ENCODE results near the gene BLOC1S5. TPM values are rescaled to one million over a fixed set of nuclear protein-coding genes. Genes with fewer than 3 reads are reported as not detected.

BLOC1S5 gene
- total RNA-seq, 1 experiment from 2014 or later = 11.8 TPM

DNA sequence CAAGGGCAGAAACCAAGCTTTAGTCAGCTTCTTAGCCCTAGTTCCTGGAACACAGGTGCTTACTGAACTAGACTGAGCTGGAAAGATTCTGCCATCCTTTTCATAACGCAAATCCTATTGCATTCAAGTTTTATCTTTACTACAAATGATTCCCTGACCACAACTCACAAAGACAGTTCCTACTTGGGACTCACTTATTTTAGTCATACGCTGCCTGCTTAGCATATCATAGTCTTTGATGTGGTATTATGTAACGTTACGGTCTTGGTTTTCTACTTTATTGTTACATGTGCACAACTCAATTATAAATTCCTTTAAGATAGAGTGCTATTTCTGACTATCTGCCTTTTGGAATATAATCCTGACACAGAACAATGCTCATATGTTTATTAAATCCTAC lies 59.1 kb downstream of the BLOC1S5 start:
- CTCF ChIA-PET = interaction anchor here (0.6 kb wide), 1 partner anchor 152 kb away, joined by 3 read pairs; no protein-coding TSS in a partner anchor
- TF ChIP-seq, protein P1, sequence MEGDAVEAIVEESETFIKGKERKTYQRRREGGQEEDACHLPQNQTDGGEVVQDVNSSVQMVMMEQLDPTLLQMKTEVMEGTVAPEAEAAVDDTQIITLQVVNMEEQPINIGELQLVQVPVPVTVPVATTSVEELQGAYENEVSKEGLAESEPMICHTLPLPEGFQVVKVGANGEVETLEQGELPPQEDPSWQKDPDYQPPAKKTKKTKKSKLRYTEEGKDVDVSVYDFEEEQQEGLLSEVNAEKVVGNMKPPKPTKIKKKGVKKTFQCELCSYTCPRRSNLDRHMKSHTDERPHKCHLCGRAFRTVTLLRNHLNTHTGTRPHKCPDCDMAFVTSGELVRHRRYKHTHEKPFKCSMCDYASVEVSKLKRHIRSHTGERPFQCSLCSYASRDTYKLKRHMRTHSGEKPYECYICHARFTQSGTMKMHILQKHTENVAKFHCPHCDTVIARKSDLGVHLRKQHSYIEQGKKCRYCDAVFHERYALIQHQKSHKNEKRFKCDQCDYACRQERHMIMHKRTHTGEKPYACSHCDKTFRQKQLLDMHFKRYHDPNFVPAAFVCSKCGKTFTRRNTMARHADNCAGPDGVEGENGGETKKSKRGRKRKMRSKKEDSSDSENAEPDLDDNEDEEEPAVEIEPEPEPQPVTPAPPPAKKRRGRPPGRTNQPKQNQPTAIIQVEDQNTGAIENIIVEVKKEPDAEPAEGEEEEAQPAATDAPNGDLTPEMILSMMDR (IDR thresholded peaks at IDR 0.05) = no peak
- TF ChIP-seq SIN3A (IDR thresholded peaks at IDR 0.05; ENCODE audit: borderline replicate concordance, insufficient read depth, low read depth, low read length) = no peak
- TF ChIP-seq TCF7L2 (IDR thresholded peaks at IDR 0.05; ENCODE audit: low read depth, low read length) = no peak
- TF ChIP-seq POLR2AphosphoS5 (IDR thresholded peaks at IDR 0.05; ENCODE audit: low read depth, low read length) = no peak
- TF ChIP-seq, protein P2, sequence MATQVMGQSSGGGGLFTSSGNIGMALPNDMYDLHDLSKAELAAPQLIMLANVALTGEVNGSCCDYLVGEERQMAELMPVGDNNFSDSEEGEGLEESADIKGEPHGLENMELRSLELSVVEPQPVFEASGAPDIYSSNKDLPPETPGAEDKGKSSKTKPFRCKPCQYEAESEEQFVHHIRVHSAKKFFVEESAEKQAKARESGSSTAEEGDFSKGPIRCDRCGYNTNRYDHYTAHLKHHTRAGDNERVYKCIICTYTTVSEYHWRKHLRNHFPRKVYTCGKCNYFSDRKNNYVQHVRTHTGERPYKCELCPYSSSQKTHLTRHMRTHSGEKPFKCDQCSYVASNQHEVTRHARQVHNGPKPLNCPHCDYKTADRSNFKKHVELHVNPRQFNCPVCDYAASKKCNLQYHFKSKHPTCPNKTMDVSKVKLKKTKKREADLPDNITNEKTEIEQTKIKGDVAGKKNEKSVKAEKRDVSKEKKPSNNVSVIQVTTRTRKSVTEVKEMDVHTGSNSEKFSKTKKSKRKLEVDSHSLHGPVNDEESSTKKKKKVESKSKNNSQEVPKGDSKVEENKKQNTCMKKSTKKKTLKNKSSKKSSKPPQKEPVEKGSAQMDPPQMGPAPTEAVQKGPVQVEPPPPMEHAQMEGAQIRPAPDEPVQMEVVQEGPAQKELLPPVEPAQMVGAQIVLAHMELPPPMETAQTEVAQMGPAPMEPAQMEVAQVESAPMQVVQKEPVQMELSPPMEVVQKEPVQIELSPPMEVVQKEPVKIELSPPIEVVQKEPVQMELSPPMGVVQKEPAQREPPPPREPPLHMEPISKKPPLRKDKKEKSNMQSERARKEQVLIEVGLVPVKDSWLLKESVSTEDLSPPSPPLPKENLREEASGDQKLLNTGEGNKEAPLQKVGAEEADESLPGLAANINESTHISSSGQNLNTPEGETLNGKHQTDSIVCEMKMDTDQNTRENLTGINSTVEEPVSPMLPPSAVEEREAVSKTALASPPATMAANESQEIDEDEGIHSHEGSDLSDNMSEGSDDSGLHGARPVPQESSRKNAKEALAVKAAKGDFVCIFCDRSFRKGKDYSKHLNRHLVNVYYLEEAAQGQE (IDR thresholded peaks at IDR 0.05; ENCODE audit: insufficient read depth in 1 of 2, low read depth in 2 of 2, low read length in 1 of 2) = no peak
- Histone ChIP-seq H3K4me1 (ENCODE audit: control insufficient read depth, insufficient read depth, low read length) (no peaks in the 10 kb centered on the region), H3K4me3 (ENCODE audit: low read depth in 2 of 2, low read length in 2 of 2) (no peak overlapping the region), H3K9me3 (ENCODE audit: control insufficient read depth, insufficient read depth, low read depth, low read length) (no peaks in the 10 kb centered on the region), H3K36me3 (ENCODE audit: control insufficient read depth, insufficient read depth, low read length) (no peaks in the 10 kb centered on the region), H3K27me3 (ENCODE audit: control insufficient read depth, insufficient read depth, low read length) (no peaks in the 10 kb centered on the region), H3K27ac (ENCODE audit: low read length) (no peak overlapping the region)
- no TSS peak for BruUV-seq (replicated peaks)
- DNase-seq (ENCODE audit: low read depth, low spot score) = no peak
- ATAC-seq = no peak
- in situ Hi-C loops (cut with HindIII; ENCODE audit: low pct_unique_long_range_greater_than_20kb, low sequenced_read_pairs) (no loop called here), intact Hi-C loops (cut with micrococcal nuclease; ENCODE audit: unreplicated experiment) (no loop called here)
- POLR2A ChIA-PET = interaction anchor here (0.6 kb wide), 1 partner anchor 95 kb away, joined by 3 read pairs; no protein-coding TSS in a partner anchor

DNA sequence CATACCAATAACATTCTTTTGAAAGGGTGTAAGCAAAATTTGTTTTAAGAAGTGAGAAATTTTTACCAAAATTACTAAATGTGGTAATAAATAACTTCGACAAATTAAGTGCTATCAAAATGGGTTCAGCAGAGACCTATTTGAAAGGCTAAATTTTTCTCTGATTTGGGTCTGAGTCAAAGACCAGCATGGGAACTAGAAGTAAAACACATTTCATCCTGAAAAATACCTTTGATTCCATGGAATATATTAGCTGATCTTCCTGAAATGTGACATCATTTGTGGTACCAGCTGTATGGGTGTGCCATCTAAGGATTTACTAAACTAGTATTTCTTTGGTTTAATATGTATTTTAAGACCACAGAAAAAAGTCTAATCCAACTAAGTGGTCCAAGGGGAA lies 63.6 kb downstream of the BLOC1S5 start:
- Histone ChIP-seq H3K36me3 (ENCODE audit: control insufficient read depth, insufficient read depth, low read length) (no peaks in the 10 kb centered on the region), H3K9me3 (ENCODE audit: control insufficient read depth, insufficient read depth, low read depth, low read length) (no peaks in the 10 kb centered on the region), H3K4me3 (ENCODE audit: low read depth in 2 of 2, low read length in 2 of 2) (no peak overlapping the region), H3K27me3 (ENCODE audit: control insufficient read depth, insufficient read depth, low read length) (no peaks in the 10 kb centered on the region), H3K27ac (ENCODE audit: low read length) (no peak overlapping the region), H3K4me1 (ENCODE audit: control insufficient read depth, insufficient read depth, low read length) (no peaks in the 10 kb centered on the region)
- BruUV-seq (replicated peaks) = no TSS peak
- TF ChIP-seq POLR2AphosphoS5 (IDR thresholded peaks at IDR 0.05; ENCODE audit: low read depth, low read length) (no peak), TCF7L2 (IDR thresholded peaks at IDR 0.05; ENCODE audit: low read depth, low read length) (no peak), SIN3A (IDR thresholded peaks at IDR 0.05; ENCODE audit: borderline replicate concordance, insufficient read depth, low read depth, low read length) (no peak)
- TF ChIP-seq, protein P2 (IDR thresholded peaks at IDR 0.05; ENCODE audit: insufficient read depth in 1 of 2, low read depth in 2 of 2, low read length in 1 of 2) = no peak
- TF ChIP-seq, protein P1 (IDR thresholded peaks at IDR 0.05) = no peak
- ATAC-seq (no peak), DNase-seq (ENCODE audit: low read depth, low spot score) (no peak)
- POLR2A ChIA-PET = no interaction called here
- in situ Hi-C loops (cut with HindIII; ENCODE audit: low pct_unique_long_range_greater_than_20kb, low sequenced_read_pairs) = no loop called here
- intact Hi-C loops (cut with micrococcal nuclease; ENCODE audit: unreplicated experiment) = no loop called here
- CTCF ChIA-PET = no interaction called here
